GM21381 (cell line): Measurements from ENCODE around the gene BCAS3.

Experiments used
- ATAC-seq: cut with Tn5 transposase; IDR thresholded peaks from one replicate; pipeline ENCODE4 v1.9.1; 2021; ENCODE audit warnings: mild to moderate bottlenecking, moderate library complexity; ENCODE audit not compliant: unreplicated experiment

BCAS3 gene

DNA sequence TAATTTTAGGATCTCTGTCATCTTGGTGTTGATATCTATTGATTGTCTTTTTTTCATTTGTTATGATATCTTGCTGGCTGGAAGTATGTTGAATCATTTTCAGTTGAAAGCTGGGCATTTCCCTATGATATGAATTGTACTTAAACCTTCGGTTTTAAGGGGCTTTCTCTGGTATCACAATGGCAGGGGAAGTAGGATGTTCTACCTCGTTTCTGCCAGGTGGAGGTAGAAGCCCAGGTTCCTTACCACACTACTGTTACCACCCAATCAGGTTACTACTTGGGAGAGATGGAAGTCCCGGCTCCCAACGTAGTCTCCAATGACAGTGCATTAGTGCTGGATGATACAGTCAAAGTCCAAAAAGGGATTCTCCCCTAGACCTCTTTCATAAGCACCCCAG is 440.3 kb downstream of the BCAS3 start:
- no peak for ATAC-seq

DNA sequence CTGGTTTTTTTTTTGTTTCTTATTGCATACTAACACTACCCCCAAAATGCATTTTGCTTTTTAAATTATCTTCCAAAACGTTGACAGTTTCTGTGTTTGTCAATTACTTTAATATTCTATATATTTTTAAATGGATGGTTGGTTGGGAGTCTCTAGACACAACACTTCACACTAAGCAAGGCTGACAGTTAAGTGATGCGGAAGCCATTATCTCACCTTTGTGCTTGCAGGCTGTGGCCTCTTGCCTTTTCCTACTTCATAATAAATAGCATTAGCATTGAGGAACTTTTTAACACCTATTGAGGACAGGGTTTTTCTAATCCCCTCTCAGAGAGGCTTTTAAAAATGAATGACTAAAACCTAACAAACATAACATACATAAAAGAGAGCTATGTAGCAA is 441.2 kb downstream of the BCAS3 start:
- ATAC-seq, result no peak

- ATAC-seq, result no peak
Observed at GRCh38 chr17:61122326-61122913, 444.8 kb downstream of the BCAS3 start.

DNA sequence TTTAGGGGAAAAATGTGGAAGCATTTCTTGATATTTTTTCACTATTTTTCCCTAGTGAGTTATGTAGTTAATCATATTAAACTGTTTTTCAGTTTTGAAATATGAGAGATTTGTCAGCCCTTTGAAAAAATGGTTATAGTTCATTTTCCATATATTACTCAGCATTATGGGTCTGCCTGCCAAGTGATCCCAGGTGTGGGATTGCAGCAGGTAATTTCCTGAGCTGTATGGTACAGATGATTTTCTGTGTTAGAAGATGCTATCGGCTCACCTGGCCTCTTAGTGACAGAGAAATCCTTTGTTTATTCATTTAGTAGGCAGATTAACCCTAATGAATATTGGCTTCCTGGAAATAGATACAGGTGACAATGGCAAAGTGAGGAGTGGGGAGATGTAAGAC is 446.9 kb downstream of the BCAS3 start:
- no peak for ATAC-seq

DNA sequence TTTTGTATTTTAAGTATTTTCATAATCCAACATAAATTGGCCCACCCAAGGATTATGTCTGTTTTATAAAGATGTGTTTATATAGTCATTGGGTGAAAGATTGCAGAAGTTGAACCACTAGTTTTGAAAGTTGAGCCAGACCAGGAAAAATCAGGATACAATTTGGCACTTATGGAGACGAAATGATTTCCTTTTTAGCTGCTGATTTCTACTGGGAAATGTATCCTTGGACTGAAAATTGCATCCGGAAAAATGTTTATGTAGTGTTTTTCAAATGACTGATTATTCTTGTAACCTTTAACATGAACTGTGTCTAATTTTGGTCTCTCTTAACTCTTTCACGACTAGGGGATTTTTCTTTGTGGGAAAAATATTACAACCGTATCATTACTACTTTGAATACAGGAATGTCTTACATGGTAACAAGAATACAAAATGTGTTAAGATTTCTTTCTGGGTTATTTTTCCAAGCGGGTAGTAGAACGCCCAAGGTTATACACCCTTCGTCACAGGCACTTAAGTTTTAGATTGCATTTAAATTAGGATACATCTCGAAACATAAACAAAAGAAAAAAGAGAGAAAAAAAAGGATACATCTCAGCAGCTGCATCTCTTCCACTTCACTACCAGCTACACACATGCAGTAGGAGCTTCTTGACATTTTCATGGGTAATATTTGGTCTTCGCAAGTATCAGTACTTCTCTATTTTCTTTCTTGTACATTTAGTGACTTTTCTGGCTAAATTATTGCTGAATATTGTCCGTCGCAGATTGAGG is 449.0 kb downstream of the BCAS3 start:
- ATAC-seq, result no peak

DNA sequence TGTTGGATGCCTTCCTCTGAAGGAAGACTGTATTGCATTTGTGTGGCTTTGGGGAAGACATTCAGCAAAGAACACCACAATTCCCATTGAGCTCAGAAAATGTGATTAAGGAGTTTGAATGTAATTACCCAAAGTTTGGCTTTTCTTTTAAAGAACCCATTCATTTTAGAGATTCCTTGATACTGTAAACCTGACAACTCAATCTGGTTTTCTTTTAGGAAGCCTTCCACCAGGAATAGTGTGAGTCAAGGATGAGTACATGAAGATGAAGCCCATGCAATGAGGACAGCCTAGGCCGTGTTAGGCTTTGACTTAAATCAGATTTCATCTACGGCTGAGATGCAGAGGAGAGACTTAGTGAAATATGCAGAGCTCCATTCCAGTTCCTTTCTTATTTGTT is 450.3 kb downstream of the BCAS3 start:
- no peak for ATAC-seq

GRCh38 chr17:61128661-61129115 is 451.0 kb downstream of the BCAS3 start:
- no peak for ATAC-seq

GRCh38 chr17:61129267-61130254 is 451.9 kb downstream of the BCAS3 start:
- no peak for ATAC-seq

DNA sequence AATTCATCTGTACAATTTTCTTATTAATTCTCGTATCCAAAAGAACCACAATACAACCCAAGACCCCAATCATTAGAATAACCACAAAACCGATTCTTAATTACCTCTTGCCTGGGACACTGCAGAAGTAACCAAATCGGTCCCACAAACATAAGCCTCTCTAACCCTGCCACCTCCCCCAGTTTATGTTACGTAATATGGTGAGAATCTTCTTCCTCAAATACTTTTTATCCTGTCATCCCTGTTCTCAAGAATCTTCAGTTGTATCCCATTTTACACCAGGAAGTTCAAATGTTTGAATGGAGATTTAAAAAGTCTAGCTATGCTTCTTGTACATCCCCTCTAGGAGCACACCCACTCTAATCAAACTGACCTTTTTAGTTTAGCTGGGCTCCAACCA is 452.7 kb downstream of the BCAS3 start:
- ATAC-seq, result no peak

DNA sequence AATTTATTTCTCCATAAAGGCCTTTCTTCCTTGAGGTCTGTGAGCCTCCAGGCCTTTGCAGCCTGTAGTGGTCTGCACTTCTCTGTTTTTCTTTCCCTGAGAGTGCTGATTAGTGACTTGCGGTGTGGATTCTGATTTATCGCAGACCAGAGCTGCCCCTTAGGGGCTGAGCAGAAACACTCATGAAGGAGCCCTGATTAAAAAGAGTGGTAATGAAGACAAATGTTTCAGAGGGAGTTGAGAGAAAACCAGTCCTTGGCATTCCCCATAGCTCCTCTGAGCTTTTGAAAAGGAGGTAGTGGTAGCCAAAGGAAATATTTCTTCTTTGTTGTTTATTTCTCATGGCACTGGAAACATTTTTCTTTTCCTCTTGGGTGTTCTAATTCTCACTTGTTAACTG is 453.9 kb downstream of the BCAS3 start:
- ATAC-seq, result no peak

DNA sequence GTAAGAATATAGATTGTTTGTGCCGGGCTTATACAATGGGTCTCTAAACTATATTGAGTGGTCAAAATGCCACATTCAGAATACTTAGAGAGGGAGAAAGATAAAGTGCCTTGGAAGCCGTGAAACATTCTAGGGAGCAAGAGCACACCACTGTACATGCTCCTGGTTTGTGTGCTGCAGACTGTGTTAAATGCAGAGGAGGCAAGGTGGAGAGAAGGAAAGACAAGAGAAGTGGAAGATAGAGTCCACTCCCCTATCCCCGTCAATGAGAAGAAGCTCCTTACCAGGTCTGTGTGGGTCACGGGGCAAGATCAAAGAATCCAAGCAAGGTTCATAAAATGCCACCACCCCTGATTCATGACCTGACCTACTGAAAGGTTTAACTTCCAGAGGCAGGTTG is 454.9 kb downstream of the BCAS3 start:
- no peak for ATAC-seq

GRCh38 chr17:61133853-61134252 is 456.2 kb downstream of the BCAS3 start:
- ATAC-seq, result no peak

GRCh38 chr17:61134551-61135235 is 457.0 kb downstream of the BCAS3 start:
- no peak for ATAC-seq

DNA sequence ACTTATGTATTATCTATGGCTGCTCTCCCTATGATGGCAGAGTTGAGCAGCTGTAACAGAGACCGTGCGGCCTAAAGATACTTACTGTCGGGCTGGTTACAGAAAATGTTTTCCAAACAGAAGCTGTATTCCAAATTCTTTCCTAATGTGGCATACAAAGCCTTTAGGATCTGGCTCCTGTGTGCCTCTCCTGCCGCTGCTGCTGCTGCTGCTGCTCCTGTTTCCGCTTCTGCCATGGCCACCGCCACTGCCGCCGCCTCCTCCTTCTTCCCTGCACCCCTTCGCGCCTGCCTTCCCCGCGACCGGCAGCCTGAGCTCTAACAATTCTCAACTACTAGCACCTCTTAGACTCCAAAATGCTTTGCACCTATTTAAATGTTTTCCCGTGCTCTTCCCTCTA is 458.1 kb downstream of the BCAS3 start:
- ATAC-seq, result no peak

DNA sequence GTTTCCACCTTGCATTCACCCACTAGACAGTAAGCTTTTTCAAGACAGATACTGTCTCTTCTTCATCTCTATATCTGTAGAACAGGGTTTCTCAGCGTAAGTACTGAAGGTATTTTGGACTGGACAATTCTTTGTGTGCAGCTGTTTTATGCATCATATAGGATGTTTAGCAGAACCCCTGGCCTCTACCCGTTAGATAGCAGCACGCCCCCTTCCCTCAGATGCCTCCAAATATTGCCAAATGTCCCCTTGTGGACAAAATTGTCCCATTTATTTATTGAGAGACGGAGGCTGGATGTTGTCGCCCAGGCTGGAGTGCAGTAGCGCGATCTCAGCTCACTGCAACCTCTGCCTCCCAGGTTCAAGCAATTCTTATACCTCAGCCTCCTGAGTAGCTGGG is 458.6 kb downstream of the BCAS3 start:
- ATAC-seq, result no peak

DNA sequence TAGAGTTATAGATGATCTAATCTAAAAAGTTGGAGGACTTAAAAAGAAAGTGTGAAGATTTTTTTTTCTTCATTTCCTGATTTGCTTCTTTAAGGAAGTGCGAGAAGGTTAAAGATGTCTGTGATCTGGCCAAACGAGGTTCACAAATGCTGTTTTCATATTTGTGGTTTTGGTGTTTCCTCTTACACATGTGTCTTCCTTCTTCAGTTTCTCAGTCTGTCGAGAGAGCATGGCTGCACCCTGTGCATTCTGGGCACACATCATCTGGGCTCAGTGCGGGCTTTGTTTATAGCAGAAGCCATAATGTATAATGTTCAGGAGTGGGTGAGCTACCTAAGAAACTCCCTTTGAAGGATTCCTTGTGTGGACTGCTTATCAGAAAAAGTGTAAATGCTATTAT is 461.6 kb downstream of the BCAS3 start:
- peak; percentile 95 for ATAC-seq

DNA sequence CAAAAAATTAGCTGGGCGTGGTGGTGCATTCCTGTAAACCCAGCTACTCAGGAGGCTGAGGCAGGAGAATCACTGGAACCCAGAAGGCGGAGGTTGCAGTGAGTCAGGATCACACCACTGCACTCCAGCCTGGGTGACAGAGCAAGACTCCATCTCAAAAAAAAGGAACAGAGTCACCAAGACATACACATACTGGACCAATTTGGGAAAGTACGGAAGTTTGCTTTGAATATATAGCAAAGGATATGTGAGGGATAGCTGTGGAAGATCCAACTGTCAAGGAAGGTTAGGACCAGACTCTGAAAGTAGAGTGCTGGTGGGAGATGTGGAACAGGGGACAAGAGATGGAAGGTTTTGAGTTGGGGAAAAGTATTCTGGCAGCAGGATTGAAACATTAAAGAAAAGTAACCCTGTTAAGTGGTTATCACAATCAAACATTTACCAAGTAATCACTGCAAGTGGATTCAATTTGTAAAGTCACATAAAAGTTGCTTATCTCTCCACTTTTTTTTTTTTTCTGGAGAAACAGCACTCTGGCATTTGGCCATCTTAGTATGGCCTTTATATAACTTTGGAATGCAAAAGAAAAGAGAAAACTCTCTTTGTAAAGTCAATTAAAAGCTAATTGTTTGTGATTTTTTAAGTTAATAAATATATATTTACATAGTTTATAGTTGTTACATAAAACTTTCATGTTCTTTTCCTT is 462.6 kb downstream of the BCAS3 start:
- no peak for ATAC-seq

DNA sequence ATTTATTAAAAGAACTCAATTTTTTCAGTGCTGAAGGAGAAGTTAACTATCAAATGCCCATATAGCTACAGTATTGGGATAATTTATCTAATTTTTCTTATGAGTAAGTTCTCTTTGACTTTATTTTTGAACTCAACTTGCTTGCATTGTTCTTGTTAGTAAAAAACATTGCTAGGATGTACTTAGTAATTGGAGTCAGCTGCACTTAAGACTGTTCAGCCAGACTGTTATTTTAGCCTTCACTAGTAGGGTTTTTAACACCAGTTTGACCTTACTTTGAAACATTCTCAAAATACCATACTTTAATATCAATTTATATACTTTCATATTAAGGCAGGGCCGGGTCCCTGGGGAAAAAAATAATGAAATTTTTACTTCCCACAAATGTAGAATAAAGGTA is 465.4 kb downstream of the BCAS3 start:
- no peak for ATAC-seq

DNA sequence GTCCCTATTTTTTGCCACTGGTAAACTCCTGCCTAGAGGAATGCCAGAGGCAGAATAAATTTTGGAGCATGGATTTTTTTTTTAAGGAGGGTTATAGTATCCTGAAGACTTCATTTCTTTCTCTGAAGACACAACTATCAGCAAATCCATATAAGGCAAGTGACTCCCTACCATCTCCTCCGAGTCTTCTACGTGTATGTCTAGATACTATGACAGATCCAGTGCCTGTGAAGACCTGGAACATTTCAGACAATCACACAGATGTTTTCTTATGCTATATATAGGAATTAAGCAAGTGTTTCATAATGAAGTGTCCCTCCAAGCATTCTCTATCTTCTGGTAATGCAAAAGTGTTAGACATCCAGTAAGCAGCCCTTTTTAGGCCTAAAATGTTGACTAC is 466.5 kb downstream of the BCAS3 start:
- ATAC-seq, result no peak
